ENCODE results near the gene MYH14. TPM values are rescaled to one million over a fixed set of nuclear protein-coding genes. Genes with fewer than 3 reads are reported as not detected.

Gene MYH14
- total and polyA plus RNA-seq, 2 of the 4 experiments (the other 2 are of a cell fraction): not detected

GRCh38 chr19:50196322-50196932 lies 7.0 kb upstream of the MYH14 start:
- Histone ChIP-seq H3K9me1 (ENCODE audit: insufficient read depth, low read length) (no peaks in the 10 kb centered on the region), H4K91ac (ENCODE audit: insufficient read depth, low read depth, low read length) (no peak overlapping the region), H3K14ac (replicated peaks; ENCODE audit: low read depth, low read length) (no peak overlapping the region), H3K27ac (ENCODE audit: insufficient read depth, low read length) (no peak overlapping the region), H2BK20ac (ENCODE audit: low read depth, low read length) (no peak overlapping the region), H3K56ac (ENCODE audit: extremely low read depth, insufficient read depth, low read length) (no peak overlapping the region), H2BK15ac (ENCODE audit: low read depth, low read length) (no peak overlapping the region), H3K4me1 (ENCODE audit: control insufficient read depth, insufficient read depth, low read length) (no peaks in the 10 kb centered on the region), H2AK9ac (replicated peaks; ENCODE audit: low read depth, low read length, poor library complexity) (no peak overlapping the region), H3K79me1 (ENCODE audit: low read depth in 1 of 2, low read length in 2 of 2) (no peaks in the 10 kb centered on the region), H3K18ac (ENCODE audit: low read depth, low read length) (no peak overlapping the region), H4K5ac (ENCODE audit: low read depth, low read length) (no peak overlapping the region), H3K4me2 (ENCODE audit: low read depth, low read length) (no peak overlapping the region), H2BK120ac (ENCODE audit: low read depth, low read length) (no peak overlapping the region), H3K23ac (ENCODE audit: low read depth, low read length) (no peak overlapping the region), H3K27me3 (ENCODE audit: control insufficient read depth, insufficient read depth, low read length) (no peaks in the 10 kb centered on the region), H4K8ac (ENCODE audit: low read depth in 2 of 2, low read length in 2 of 2) (no peak overlapping the region), H3K4me3 (ENCODE audit: insufficient read depth, low read depth, low read length) (no peak overlapping the region), H3K36me3 (ENCODE audit: control insufficient read depth, insufficient read depth, low read length) (no peaks in the 10 kb centered on the region), H3K9me3 (ENCODE audit: control insufficient read depth, insufficient read depth, low read length) (peaks cover 25% of the 10 kb centered on the region; the same call in 1 of the 2 replicates), H3K4ac (ENCODE audit: low read depth, low read length) (no peak overlapping the region), H3K9ac (ENCODE audit: low read depth, low read length) (no peak overlapping the region), H2BK5ac (ENCODE audit: low read depth, low read length, poor library complexity, severe bottlenecking) (peak overlapping the region; percentile 60), H2AK5ac (ENCODE audit: low read depth, low read length) (no peak overlapping the region), H4K20me1 (ENCODE audit: insufficient read depth, low read length) (no peaks in the 10 kb centered on the region), H2AFZ (replicated peaks; ENCODE audit: low read length, poor library complexity) (no peak overlapping the region)
- ATAC-seq (ENCODE audit: low read depth): no peak
- dilution Hi-C loops (cut with HindIII; ENCODE audit: low sequenced_read_pairs, unreplicated experiment) (no loop called here), in situ Hi-C loops (cut with MboI; ENCODE audit: low sequenced_read_pairs) (no loop called here), intact Hi-C loops (cut with micrococcal nuclease) (no loop called here)
- 47% methylated on average over 2 of the region's 4 CpGs; no CpG with 5 or more reads in 1 of the 2 experiments for WGBS, 2 experiments (ENCODE audit: extremely low coverage in 2 of 2, insufficient read length in 1 of 2)
- no TSS peak for BruUV-seq (replicated peaks)
- ChIA-PET POLR2A (ENCODE audit: unreplicated experiment) (no interaction called here), CTCF (no interaction called here)
- TF ChIP-seq RFX5 (IDR thresholded peaks at IDR 0.05; ENCODE audit: low read depth, low read length): no peak
- no peak for TF ChIP-seq RCOR1 (IDR thresholded peaks at IDR 0.05; ENCODE audit: insufficient replicate concordance, low read length)
- no peak for TF ChIP-seq MXI1 (IDR thresholded peaks at IDR 0.05; ENCODE audit: borderline replicate concordance, low read depth, low read length)
- no peak for DNase-seq

Data from IMR-90 (cell line).